ENCODE data around the gene RAB40C. TPM values are rescaled to one million over a fixed set of nuclear protein-coding genes. Genes with fewer than 3 reads are reported as not detected.

Gene RAB40C
- total RNA-seq, 1 donor from 2014 or later = 11.4 TPM

- intact Hi-C loops (cut with micrococcal nuclease) = no loop called here
- DNase-seq = no peak
- no peak for ATAC-seq
Measured at GRCh38 chr16:625977-626765, 36.3 kb downstream of the RAB40C start.

- intact Hi-C loops (cut with micrococcal nuclease) = no loop called here
- DNase-seq (no peak), ATAC-seq (no peak)
Measured at GRCh38 chr16:626787-627453, 37.1 kb downstream of the RAB40C start.

GRCh38 chr16:627454-628239, 37.8 kb downstream of the RAB40C start:
- intact Hi-C loops (cut with micrococcal nuclease) = no loop called here
- DNase-seq (peak; percentile 58), ATAC-seq (no peak)

GRCh38 chr16:628321-629061, 38.6 kb downstream of the RAB40C start:
- no peak for DNase-seq
- ATAC-seq = no peak
- intact Hi-C loops (cut with micrococcal nuclease) = no loop called here

- intact Hi-C loops (cut with micrococcal nuclease) = no loop called here
- peak; percentile 38 for DNase-seq
Measured at GRCh38 chr16:629185-629832, 39.4 kb downstream of the RAB40C start.

GRCh38 chr16:629833-630248, 40.0 kb downstream of the RAB40C start:
- intact Hi-C loops (cut with micrococcal nuclease) = no loop called here
- peak; percentile 35 for DNase-seq
- ATAC-seq = peak; percentile 14

More at GRCh38 chr16:629185-629832, 39.4 kb downstream of the RAB40C start:
- ATAC-seq = peak; percentile 8

GRCh38 chr16:630249-630814, 40.5 kb downstream of the RAB40C start:
- no peak for ATAC-seq

GRCh38 chr16:630815-631405, 41.0 kb downstream of the RAB40C start, which contains the start of gene WFIKKN1:
TSS of gene WFIKKN1 (plus strand) at chr16:630985. CDS start at chr16:631254, 269 bp downstream.
- DNase-seq = peak; percentile 46
- intact Hi-C loops (cut with micrococcal nuclease) = no loop called here
- no peak for ATAC-seq

More at GRCh38 chr16:630249-630814, 40.5 kb downstream of the RAB40C start:
- intact Hi-C loops (cut with micrococcal nuclease) = no loop called here
- no peak for DNase-seq

GRCh38 chr16:631808-632358, 42.0 kb downstream of the RAB40C start:
- intact Hi-C loops (cut with micrococcal nuclease) = no loop called here
- ATAC-seq = no peak
- DNase-seq = no peak

GRCh38 chr16:632486-633335, 42.8 kb downstream of the RAB40C start:
- DNase-seq (peak; percentile 33), ATAC-seq (no peak)
- intact Hi-C loops (cut with micrococcal nuclease) = no loop called here

- intact Hi-C loops (cut with micrococcal nuclease) = no loop called here
- ATAC-seq (no peak), DNase-seq (peak; percentile 36)
Measured at GRCh38 chr16:633336-634050, 43.6 kb downstream of the RAB40C start.

GRCh38 chr16:634051-634670, 44.3 kb downstream of the RAB40C start:
- DNase-seq (no peak), ATAC-seq (no peak)
- intact Hi-C loops (cut with micrococcal nuclease) = no loop called here

- intact Hi-C loops (cut with micrococcal nuclease) = no loop called here
- DNase-seq (no peak), ATAC-seq (no peak)
Measured at GRCh38 chr16:634996-635395, 45.1 kb downstream of the RAB40C start.

GRCh38 chr16:635573-636205, 45.8 kb downstream of the RAB40C start:
- no peak for ATAC-seq
- intact Hi-C loops (cut with micrococcal nuclease) = no loop called here
- peak; percentile 46 for DNase-seq
